HPDE6-E6E7 (cell line): Measurements from ENCODE around the gene TEX2.

ENCODE experiments used
- DNase-seq: peaks from one replicate; pipeline ENCODE4 v3.0.0; 2011; ENCODE audit warnings: missing footprints; ENCODE audit errors: extremely low spot score

TEX2 gene

DNA sequence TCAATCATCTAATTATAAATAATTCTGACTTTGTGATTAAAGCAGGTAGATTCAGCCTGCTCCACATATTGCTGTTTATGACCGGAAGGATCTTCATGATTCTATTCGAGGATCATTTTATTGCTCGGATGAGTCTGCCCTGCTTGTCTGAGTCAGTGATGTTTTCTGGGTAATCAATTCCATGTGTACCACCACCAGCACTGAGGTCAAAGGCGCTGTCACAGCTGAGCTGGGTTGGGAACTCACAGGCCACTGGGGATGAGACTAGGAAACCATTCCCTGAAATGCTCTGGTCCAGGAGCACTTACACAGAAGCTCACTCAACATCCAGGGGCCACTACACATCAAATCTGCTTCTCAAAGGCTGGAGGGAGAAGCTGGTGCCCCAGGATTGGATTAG is 102.7 kb downstream of the TEX2 start:
- DNase-seq: no peak

DNA sequence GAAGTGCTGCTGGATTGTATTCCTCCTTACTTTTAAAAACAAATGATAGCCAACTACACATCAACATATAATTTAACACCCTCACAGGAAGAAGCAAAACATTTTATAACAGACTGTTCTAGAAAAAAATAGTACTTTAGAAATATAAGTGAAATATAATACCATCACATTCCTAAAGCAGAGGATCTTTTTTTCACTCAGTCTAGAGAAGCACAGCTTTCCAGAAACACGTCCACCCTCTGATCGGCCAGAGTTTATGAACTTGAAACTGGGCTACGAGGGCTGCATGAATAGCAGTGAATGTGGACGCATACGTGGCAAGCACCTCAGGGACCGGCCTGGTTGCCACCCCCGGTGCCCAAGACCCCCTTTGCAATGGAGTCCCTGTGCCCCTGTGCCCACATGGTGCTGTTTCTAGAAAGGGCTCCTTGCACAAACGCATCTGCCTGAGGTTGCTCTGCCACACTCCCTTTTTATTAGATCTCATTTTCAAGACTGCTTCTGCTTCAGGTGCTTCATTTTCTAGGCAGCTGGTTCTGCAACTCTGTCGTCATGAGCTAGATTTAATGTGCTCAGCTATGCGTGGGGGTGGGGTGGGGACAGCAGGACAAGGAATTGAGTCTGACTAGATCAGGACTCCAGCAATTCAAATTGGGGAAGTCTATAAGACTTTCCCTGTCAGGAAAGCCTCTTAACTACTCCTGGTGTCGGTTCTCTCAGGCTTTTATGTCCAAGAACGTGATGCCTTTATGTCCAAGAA is 104.0 kb downstream of the TEX2 start:
- no peak for DNase-seq

DNA sequence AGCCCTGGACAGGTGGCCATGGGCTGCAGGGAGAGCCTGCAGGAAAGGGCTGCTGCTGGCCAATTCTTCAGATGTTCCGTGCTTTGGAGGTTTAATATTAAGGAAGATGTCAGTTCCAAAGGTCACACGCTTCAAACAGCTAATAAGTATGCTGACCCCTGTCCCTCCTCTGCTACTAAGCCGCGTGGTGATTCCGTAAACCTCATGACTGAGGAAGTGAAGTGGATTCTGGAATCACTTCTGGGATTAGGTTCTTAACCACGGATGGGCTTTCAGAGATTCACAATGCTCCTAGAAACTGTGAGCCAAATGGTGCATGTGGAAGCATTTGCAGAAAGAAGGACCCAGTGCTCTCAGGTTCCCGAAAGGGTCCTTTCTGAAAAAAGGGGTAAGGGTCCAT is 104.7 kb downstream of the TEX2 start:
- no peak for DNase-seq

- no peak for DNase-seq
These were observed 105.3 kb downstream of the TEX2 start for GRCh38 chr17:64157669-64158180.

- no peak for DNase-seq
These were observed 106.4 kb downstream of the TEX2 start for GRCh38 chr17:64156670-64157069.

DNA sequence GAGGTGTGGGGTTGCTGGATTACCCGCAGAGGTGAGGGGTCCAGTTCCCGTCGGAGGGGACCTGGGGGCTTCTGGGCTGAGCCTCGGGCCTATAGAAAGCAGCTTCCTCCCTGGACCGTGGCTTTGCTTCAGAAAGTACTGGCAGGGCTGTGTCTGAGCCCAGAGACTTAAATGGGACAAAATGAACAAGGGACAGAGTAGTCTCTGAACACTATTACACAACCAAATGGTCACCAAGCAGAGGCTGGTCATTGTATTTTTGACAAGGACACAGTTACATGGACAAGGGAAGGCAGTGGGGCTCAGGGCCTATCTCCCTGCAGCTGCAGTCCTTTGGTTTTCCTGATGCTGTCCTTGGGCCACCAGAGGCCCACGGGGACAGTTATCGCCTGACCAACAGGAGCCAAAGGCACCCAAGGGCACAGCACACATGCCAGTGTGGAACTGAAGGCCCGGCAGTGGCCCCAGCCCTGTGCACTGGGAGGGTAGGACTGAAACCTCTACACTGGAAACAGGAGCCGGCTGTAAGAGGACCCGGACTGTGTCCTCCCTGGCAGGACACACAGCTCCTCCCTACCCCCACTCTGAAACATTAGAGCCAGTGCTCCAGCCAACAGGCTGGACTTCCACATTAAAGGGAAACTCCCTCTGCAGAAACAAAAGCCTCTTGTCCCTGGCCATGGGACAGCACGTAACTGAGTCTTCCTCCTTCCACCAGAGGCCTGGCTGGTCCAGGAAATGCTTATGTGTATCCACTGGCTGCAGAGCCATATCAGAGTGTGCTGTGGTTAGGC is 107.1 kb downstream of the TEX2 start:
- DNase-seq: no peak

GRCh38 chr17:64155129-64155528 is 107.9 kb downstream of the TEX2 start:
- no peak for DNase-seq

GRCh38 chr17:64154717-64155116 is 108.3 kb downstream of the TEX2 start:
- no peak for DNase-seq

DNA sequence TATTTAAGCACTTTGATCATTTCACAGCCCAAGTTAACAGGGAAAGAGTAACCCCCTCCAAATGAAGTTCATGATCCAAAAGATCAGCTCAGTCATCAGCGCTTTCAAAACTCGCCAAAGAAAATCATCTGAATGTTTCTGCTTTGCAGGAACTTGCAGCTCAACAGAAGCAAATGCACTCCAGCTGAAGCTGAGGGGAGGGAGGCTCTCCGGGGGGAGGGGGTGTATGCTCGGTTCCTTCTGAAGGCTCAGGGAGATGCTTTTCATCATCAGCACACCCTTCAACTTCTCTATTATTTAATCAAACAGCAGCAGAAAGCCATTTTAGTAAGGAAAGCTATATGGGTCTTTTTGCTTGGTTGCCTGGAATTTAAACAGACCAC is 108.8 kb downstream of the TEX2 start:
- no peak for DNase-seq

DNA sequence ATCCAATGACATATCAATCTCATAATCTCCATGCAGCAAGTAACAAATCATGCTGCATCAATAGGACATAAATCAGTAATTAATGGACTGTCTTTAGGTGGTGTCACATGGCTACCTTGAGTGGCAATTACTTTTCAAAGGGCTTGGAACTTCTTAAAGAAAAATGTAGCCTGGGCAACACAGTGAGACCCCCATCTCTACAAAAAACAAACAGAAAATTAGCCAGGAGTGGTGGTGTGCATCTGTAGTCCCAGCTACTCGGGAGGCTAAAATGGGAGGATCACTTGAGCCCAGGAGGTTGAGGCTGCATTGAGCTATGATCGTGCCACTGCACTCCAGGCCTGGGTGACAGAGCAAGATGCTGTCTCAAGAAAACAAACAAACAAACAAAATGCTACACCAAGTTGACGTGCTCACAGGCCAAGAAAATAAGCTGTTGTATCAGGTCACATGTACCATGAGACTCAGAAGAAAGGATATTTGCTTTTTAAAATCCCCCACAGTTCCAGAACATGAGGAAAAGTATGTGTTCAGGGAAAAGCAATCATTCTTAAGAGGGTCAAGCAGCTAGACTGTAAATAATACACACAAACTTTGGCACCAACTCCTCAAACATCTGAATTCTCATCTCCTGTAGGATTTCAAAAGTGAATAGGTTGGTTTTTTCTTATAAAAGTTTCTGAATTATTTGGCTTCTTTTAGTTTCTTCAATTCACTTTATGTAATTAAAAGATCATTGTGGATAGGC is 109.3 kb downstream of the TEX2 start:
- no peak for DNase-seq

DNA sequence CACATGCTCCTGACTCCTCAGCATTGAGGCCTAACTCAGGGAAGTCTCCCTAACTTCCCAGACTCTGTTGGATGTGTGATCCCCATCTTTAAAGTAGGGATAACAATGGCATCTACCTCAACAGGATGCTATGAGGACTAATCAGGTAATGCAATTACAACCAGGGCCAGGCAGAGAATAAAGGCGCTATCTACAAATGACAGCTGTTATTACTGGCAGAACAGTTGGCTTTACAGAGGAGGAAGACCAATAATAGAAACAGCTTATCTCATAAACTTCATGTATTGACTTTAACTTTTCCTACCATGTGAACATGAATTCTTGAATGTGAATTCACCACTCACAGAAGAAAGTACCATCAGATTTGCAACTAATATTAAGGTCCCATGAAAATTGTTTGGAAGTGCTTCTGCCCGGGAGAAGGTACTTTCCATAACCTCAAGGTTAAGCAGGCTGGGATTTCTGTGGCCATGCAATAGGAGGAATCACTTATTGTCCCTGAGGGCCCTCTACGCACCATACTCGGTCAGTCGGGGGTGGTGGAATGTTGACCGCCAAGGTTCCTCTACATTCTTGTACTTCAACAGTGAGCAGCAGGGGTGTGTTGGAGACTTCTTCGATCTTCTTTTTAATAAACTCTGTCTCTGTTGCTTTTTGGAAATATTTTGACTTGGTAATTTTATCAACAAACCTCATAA is 110.5 kb downstream of the TEX2 start:
- DNase-seq: no peak

GRCh38 chr17:64151016-64151368 is 112.1 kb downstream of the TEX2 start:
- DNase-seq: no peak

GRCh38 chr17:64150237-64151015 is 112.6 kb downstream of the TEX2 start:
- no peak for DNase-seq

DNA sequence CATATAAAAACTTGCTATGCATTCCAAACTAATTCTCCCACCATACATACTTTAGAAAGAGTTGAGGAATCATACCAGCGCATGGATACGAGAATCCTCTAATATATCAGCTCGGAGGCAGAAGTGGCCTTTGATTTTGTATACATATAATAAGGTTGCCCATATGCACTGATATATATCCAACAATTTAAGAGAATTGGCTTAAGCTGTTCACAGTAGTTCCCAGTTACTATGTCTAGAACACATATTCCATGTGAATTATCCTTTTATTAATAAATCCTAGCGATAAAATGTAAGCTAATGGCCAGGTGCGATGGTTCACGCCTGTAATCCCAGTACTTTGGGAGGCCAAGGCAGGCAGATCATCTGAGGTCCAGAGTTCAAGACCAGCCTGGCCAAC is 113.9 kb downstream of the TEX2 start:
- no peak for DNase-seq

DNA sequence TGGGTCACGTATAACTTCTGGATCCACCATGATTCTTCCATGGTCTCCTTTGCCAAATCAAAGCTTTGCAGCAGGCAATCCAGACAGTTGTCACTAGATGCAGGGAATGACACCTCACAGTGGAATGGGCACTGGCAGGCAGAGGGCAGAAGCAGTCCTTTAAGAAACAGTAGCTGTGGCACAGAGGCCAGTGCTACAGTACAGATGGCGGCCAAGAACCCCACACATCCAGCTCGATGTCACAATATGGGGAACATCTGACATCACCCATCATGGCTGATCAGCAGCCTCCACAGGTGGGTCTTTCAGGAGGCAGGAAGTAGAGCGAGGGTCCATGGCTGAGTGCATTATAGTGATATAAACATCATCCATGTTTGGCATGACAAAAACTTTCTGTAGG is 114.4 kb downstream of the TEX2 start:
- no peak for DNase-seq

GRCh38 chr17:64148017-64148631 is 114.9 kb downstream of the TEX2 start:
- DNase-seq: no peak

GRCh38 chr17:64147110-64148016 is 115.7 kb downstream of the TEX2 start:
- DNase-seq: no peak

DNA sequence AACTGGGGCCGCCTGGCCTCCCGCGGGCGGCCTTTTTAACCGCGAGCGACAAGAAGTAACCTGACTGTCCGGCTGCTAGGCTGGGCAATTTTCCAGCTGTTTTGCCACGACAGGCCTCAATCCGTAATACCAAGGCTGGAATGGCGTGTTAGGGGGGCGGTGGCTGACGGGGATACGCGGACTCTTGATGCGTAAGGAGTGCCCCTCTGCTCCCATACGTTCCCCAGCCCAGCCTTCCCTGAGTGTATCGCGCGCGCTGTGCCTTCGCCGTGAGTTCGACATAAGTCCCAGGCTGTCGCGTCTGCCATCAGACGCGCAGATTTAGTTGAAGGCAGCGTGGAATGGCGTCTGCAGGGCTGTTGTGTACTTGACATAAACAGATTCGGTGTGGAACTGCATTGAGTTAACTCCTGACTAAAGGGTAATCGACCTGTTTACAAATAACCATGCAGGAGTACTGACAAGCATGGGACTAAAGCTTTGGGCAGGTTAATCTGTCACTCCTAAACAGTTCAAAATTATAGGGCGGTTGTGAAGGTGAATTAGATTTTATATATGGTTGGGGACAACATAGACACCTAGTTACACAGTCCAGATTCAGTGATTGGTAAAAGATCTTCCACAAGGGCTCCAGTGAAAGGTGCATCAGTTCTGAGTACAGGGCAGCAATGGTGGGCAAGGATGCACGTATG is 116.5 kb downstream of the TEX2 start:
- DNase-seq: no peak
